ENCODE results near the gene MAD2L1.

DNA sequence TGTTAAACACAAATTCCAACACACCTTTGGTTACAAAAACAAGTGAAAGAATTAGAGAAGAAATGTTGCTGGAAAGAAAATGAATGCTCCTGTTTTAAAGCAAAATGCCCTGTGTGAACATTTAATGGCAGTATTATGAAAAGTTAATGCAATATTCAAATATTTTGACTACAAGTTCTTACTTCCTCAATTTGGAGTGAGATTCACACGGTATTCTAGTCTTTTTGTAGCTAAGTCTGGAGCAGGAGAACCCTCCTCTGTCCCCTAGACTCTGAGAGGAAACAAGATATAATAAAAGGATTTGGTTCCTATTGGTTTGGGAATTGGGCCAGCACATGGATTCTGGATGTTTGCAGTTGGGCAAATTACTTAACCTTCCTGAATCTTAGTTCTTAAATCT, 12.7 kb downstream of the MAD2L1 start:
- TF ChIP-seq, protein P1, sequence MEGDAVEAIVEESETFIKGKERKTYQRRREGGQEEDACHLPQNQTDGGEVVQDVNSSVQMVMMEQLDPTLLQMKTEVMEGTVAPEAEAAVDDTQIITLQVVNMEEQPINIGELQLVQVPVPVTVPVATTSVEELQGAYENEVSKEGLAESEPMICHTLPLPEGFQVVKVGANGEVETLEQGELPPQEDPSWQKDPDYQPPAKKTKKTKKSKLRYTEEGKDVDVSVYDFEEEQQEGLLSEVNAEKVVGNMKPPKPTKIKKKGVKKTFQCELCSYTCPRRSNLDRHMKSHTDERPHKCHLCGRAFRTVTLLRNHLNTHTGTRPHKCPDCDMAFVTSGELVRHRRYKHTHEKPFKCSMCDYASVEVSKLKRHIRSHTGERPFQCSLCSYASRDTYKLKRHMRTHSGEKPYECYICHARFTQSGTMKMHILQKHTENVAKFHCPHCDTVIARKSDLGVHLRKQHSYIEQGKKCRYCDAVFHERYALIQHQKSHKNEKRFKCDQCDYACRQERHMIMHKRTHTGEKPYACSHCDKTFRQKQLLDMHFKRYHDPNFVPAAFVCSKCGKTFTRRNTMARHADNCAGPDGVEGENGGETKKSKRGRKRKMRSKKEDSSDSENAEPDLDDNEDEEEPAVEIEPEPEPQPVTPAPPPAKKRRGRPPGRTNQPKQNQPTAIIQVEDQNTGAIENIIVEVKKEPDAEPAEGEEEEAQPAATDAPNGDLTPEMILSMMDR (IDR thresholded peaks at IDR 0.05), result no peak
- TF ChIP-seq POLR2A (IDR thresholded peaks at IDR 0.05), result no peak

Measured in esophagus squamous epithelium (tissue), 4 donors.